Measurements from ENCODE around the gene PRDX2.
A peak's percentile ranks its signal among the peaks of the same experiment; 100 is the strongest.

PRDX2 gene

DNA sequence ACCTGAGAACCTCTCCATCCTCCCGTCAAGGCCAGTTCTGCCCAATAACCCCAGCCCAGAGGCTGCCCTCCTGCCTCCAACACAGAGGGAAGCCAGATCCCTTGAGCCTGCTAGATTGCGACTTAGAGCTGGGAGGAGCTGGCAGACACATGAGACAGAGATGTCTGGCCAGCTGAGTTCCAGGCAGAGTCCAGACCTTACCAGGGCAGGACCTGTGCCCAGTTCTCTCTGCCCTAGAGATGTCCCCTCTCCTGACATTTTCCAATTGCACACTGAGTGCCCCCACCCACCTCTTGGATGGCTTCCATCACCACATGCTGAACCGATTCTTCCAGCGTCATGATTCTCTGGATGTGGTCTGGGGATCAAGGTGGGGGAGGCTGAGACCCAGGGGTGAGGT is 29.3 kb downstream of the PRDX2 start:
- H3K4me1 Mint-ChIP-seq = peaks cover 19% of the 10 kb centered on the region
- H3K36me3 Mint-ChIP-seq (ENCODE audit: low read depth) = no peaks in the 10 kb centered on the region
- TF ChIP-seq, protein P1, sequence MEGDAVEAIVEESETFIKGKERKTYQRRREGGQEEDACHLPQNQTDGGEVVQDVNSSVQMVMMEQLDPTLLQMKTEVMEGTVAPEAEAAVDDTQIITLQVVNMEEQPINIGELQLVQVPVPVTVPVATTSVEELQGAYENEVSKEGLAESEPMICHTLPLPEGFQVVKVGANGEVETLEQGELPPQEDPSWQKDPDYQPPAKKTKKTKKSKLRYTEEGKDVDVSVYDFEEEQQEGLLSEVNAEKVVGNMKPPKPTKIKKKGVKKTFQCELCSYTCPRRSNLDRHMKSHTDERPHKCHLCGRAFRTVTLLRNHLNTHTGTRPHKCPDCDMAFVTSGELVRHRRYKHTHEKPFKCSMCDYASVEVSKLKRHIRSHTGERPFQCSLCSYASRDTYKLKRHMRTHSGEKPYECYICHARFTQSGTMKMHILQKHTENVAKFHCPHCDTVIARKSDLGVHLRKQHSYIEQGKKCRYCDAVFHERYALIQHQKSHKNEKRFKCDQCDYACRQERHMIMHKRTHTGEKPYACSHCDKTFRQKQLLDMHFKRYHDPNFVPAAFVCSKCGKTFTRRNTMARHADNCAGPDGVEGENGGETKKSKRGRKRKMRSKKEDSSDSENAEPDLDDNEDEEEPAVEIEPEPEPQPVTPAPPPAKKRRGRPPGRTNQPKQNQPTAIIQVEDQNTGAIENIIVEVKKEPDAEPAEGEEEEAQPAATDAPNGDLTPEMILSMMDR (IDR thresholded peaks at IDR 0.05; ENCODE audit: unreplicated experiment in 3 of 3) = no peak
- no peaks in the 10 kb centered on the region for H3K9me3 Mint-ChIP-seq
- no peak overlapping the region for H3K27ac Mint-ChIP-seq
- H3K4me3 Mint-ChIP-seq = no peak overlapping the region
- peaks cover 4% of the 10 kb centered on the region for H3K27me3 Mint-ChIP-seq (ENCODE audit: low read depth)

DNA sequence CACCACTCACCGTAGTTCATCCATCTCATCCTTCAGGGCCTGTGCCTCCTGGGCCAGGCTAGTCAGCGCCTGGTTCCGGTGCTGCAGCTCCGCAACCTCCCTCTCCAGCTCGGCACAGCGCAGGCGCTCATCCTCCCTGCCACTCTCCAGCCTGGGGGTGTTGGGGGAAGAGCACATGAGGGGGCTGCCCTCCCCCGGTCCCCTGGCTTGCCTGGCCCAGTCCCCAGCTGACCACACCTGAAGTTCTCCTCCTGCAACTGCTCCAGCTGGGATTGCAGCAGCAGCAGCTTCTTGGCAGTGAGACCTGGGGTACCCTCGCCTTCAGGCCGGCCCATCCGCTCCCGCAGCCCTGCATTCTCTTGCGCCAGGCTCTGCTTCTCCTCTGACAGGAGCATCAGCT is 30.7 kb downstream of the PRDX2 start:
- TF ChIP-seq, protein P1 (IDR thresholded peaks at IDR 0.05; ENCODE audit: unreplicated experiment in 3 of 3) = no peak
- Mint-ChIP-seq H3K27me3 (ENCODE audit: low read depth) (peaks cover 4% of the 10 kb centered on the region), H3K4me3 (no peak overlapping the region), H3K27ac (no peak overlapping the region), H3K36me3 (ENCODE audit: low read depth) (peaks cover 4% of the 10 kb centered on the region), H3K4me1 (peaks cover 17% of the 10 kb centered on the region), H3K9me3 (no peaks in the 10 kb centered on the region)

DNA sequence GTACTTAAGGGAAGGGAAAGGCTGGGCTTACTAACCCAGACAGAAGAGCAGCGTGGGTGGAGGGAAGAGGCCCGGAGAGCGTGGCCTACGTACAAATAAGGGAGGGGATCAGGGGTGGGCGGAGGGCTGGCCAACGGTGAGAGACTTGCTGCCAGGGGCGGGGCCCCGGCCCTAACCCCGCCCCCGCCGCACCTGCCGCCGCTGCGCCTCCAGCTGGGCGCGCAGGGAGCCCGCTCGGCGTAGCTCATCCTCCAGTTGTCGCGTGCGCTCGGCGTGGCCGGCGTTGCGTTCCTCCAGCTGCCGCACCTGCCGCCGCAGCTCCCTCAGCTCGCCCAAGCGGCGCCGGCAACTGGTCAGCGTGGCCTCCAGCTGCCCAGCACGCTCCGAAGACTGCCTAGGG is 31.9 kb downstream of the PRDX2 start:
- peaks cover 4% of the 10 kb centered on the region for H3K27me3 Mint-ChIP-seq (ENCODE audit: low read depth)
- H3K4me1 Mint-ChIP-seq = peaks cover 17% of the 10 kb centered on the region
- no peaks in the 10 kb centered on the region for H3K9me3 Mint-ChIP-seq
- peak overlapping the region in 1 of 3 experiments; percentile 38 for H3K27ac Mint-ChIP-seq
- peak overlapping the region; percentile 1 to 23 (median 17) for H3K4me3 Mint-ChIP-seq
- TF ChIP-seq, protein P1 (IDR thresholded peaks at IDR 0.05; ENCODE audit: unreplicated experiment in 3 of 3) = no peak
- peaks cover 13% of the 10 kb centered on the region for H3K36me3 Mint-ChIP-seq (ENCODE audit: low read depth)

DNA sequence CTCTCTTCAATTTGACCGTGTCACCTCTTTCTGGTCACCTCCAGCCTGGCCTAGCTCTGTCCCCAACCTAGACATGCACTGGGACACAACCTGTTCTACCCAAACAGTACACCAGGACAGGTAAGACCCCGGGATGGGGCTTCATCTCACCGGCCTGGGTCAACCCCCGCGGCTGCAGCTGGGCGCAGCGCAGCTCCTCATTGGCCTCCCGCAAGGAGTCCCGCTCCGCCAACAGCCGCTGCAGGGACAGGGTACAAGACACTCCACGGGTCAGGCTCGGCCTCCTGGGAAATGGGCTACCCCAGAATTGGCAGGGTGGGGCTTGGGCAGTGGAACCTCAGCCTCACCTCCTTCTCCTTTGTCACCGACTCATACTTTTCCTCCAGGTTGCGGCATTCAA is 33.9 kb downstream of the PRDX2 start:
- H3K4me3 Mint-ChIP-seq = no peak overlapping the region
- H3K36me3 Mint-ChIP-seq (ENCODE audit: low read depth) = peaks cover 20% of the 10 kb centered on the region

DNA sequence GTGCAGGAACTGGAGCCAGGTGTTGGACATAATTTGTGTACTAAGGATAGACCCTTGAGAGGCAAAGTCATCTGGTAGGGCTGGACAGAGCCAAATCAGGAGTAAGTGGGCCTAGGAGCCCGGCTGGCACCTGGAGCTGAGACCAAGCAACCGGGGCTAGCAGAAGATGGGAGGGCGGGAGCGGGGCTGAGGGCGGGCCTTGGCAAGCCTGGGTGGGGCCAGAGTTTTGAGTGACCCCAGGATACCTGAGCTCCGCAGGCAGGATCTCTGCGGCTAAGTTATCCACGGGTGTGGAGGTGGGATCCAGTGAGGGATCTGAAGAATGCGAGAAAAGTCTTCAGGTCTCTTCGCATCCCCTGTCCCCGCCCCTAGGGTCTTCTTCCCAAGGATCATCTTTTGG is 34.5 kb downstream of the PRDX2 start:
- TF ChIP-seq, protein P1 (IDR thresholded peaks at IDR 0.05; ENCODE audit: unreplicated experiment in 3 of 3) = no peak
- Mint-ChIP-seq H3K36me3 (ENCODE audit: low read depth) (peaks cover 20% of the 10 kb centered on the region), H3K4me3 (no peak overlapping the region), H3K27ac (no peak overlapping the region), H3K9me3 (no peaks in the 10 kb centered on the region), H3K27me3 (ENCODE audit: low read depth) (peaks cover 4% of the 10 kb centered on the region), H3K4me1 (peaks cover 9% of the 10 kb centered on the region)

More for the DNA sequence above, 33.9 kb downstream of the PRDX2 start:
- Mint-ChIP-seq H3K27ac (no peak overlapping the region), H3K27me3 (ENCODE audit: low read depth) (peaks cover 4% of the 10 kb centered on the region), H3K9me3 (no peaks in the 10 kb centered on the region), H3K4me1 (peaks cover 9% of the 10 kb centered on the region)
- TF ChIP-seq, protein P1 (IDR thresholded peaks at IDR 0.05; ENCODE audit: unreplicated experiment in 3 of 3) = no peak

DNA sequence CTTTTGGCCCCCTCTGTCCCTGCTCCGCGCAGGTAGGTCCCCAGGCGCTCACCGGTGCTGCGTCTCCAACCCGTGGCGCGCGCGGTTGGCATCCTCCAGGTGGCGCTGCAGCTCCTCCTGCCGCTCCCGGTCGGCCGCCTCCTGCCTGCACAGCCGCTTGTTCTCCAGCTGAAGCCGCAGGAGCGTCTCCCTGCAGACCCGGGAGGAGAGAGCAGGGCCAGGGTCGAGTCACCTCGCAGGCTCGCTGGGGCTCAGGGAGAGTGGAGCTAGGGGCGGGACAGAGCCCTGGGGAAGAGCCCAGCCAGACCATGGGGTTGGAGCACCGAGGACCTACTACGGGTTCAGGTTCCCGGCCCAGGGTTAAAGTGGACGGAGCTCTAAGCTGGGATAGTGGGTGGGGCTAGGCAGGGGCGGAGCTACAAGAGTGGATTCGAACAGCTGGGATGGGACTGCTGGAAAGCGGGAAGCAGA is 35.5 kb downstream of the PRDX2 start:
- TF ChIP-seq, protein P1 (IDR thresholded peaks at IDR 0.05; ENCODE audit: unreplicated experiment in 3 of 3) = peak; percentile 64 to 67 (median 66)
- Mint-ChIP-seq H3K4me1 (peaks cover 9% of the 10 kb centered on the region), H3K4me3 (peak overlapping the region; percentile 23 to 74 (median 71)), H3K27me3 (ENCODE audit: low read depth) (peaks cover 4% of the 10 kb centered on the region), H3K36me3 (ENCODE audit: low read depth) (peaks cover 24% of the 10 kb centered on the region), H3K9me3 (no peaks in the 10 kb centered on the region), H3K27ac (no peak overlapping the region)
